Stimulated activated CD8-positive, alpha-beta memory T cell treated with anti-CD3 and anti-CD28 coated beads, Interleukin-15, amount 100 ng/mL, for 1 hour (primary cell): ENCODE measurements around the gene TAS2R10.
"Not testable (repeated sequence)": the region's sequence is repeated elsewhere in the genome, so short reads cannot be mapped to it uniquely, and the experiment has no call there.

Source experiments
- DNase-seq: peaks from one replicate; pipeline ENCODE4 v3.0.0-alpha.2; 2020; ENCODE audit warnings: low read depth

Gene TAS2R10

DNA sequence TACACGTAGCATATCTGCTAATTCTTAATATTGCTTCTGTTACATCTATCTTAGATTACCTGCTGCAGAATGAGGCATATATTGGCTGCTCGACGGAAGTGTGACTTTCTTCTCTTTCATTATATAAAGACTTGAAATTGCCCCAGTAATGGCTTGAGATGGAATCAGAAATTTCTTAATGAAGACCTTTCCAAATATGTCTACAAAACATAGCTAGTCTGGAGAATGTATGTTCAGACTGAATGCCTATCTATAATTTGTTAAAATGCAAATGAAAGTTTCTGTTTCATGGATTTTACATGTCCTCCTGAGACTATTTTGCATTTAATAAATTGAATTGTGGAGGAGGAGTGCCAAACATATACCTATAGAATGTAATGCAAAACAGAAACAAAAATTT is at the start of gene TAS2R10:
Gene TAS2R10 (minus strand): TSS at position 101 of the 400 bp plus-strand sequence. CDS start 89 bp downstream, at position 12.
- DNase-seq, result no peak

DNA sequence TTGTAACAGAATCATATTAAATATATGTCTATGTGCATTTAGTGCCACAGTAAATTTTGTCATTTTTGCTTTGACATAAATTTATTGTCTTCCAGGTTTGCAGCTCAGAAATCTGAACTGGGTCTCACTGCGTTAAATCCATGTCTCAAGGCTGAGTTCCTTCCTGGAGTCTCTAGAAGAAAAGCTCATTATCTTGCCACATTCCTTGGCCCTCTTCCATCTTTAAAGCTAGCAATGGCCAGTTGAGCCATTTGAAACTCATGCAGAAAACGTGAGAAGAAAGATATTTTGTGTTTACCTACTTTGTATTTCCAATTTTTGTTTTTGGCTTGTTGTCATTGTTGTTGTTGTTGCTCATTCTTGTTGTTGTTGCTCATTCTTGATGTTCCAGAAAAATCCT is 47.2 kb upstream of the TAS2R10 start:
- no peak for DNase-seq

- no peak for DNase-seq
Observed at GRCh38 chr12:10867381-10867780, 41.2 kb upstream of the TAS2R10 start.

DNA sequence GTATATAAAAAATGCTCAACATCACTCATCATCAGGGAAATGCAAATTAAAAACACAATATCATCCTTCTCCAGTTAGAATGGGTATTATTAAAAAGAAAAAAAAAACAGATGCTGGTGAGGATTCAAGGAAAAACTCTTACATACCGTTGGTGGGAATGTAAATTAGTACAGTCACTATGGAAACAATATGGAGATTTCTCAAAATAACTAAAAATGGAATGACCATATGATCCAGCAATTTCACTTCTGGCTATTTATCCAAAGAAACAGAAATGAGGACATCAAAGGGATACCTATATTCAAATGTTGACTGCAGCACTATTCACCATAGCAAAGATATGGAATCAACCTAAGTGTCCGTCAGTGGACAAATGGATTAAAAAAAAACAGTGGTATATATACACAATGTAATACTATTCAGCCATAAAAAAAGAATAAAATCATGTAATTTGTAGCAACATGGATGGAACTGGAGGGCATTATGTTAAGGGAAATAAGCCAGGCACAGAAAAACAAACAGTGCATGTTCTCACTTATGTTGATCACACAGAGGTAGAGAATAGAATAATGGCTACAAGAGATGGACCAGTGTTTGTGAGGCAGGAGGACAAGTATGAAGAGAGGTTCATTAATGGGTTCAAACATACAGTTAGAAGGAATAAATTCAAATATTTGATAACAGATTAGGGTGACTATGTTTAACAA is 37.5 kb upstream of the TAS2R10 start:
- no peak for DNase-seq

DNA sequence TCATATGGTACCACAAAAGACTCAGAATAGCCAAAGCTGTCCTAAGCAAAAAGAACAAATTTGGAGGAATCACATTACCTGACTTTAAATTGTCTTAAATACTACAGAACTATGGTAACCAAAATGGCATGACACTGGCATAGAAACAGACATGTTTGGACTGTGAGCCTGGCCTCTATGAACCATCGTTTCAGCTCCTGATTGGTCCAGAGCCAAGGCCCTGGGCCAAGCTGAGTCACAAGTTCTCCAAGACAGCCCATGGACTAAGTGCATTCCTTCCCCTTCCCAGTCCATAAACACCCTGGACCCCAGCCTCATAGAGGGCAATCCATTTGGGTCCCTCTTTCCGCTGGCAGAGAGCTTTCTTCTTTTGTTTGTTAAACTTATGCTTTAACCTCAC is 35.2 kb upstream of the TAS2R10 start:
- no peak for DNase-seq

GRCh38 chr12:10855807-10856206 is 29.6 kb upstream of the TAS2R10 start:
- no peak for DNase-seq

GRCh38 chr12:10853776-10854175 is 27.6 kb upstream of the TAS2R10 start:
- no peak for DNase-seq

GRCh38 chr12:10851243-10851858 is 25.2 kb upstream of the TAS2R10 start:
- DNase-seq, result no peak

GRCh38 chr12:10849425-10849878 is 23.3 kb upstream of the TAS2R10 start, which contains the start of gene PRR4:
TSS of gene PRR4 (minus strand) at chr12:10849475. CDS start at chr12:10849437, 38 bp downstream.
- DNase-seq, result no peak

GRCh38 chr12:10847744-10848143 is 21.6 kb upstream of the TAS2R10 start:
- DNase-seq, result no peak

- no peak for DNase-seq
Observed at GRCh38 chr12:10842862-10843261, 16.7 kb upstream of the TAS2R10 start.

DNA sequence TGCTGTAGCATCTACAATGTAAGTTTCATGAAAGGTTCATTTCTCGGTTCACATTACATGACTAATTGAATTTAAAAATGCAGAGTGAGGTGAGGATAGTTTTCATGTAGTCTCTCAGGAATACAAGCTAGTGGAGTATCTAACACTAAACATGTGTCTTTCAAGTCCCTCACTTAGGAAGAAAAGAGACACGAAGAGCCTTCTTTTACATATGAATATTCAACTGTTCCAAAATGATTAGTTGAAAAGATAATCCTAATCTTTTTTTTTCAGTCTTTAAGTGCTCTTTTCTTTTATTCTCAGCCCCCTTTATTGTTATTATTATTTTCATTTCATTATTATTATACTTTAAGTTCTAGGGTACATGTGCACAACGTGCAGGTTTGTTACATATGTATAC is 12.3 kb upstream of the TAS2R10 start:
- DNase-seq, result no peak

DNA sequence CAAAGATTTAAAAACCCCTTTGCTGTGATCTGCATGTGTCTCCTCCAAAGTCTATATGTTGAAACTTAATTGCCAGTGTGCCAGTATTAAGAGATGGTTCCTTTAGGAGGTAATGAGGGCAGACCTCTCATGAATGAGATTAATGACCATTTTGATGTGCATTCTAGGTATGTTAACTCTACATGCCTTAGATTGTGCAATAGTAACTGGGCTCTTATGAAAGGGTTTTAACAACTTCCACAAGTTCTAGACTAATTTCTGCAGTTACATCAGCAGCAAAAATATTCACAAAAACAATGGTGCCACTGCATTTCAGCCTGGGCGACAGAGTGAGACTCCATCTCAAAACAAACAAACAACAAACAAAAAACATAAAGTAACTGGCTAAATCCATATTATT is 3.8 kb upstream of the TAS2R10 start:
- no peak for DNase-seq

GRCh38 chr12:10824957-10825356 is 1.2 kb downstream of the TAS2R10 start:
- DNase-seq, result no peak

- DNase-seq, result no peak
Observed at GRCh38 chr12:10811883-10812536, 14.1 kb downstream of the TAS2R10 start.

GRCh38 chr12:10810068-10810467 is 16.1 kb downstream of the TAS2R10 start, which contains the start of gene TAS2R9:
TSS of gene TAS2R9 (minus strand) at chr12:10810168. CDS start at chr12:10810075, 93 bp downstream.
- no peak for DNase-seq

GRCh38 chr12:10807186-10807585 is 19.0 kb downstream of the TAS2R10 start, which contains the start of gene TAS2R8:
TSS of gene TAS2R8 (minus strand) at chr12:10807286. CDS start at chr12:10806980, 306 bp downstream.
- DNase-seq, result no peak

DNA sequence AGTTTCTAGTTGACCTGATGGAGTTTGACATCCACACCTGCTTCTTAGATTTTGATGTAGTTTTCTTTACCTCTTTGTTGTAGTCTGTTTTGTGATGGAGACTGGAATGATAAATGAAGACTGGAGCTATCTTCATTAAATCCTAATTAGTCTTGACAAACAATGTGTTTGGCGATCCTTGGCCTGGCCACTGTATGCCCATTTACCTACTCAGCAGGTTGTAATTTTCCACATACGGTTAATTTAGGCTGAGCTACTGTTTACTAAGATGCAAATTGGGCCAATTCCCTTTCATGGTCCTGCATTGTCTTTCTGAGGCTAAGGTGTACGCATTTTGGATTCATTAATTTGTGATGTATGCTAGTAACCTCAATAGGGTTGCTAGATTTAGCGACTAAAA is 23.6 kb downstream of the TAS2R10 start, which contains the start of gene TAS2R7:
Gene TAS2R7 (minus strand): TSS at position 41 of the 400 bp plus-strand sequence. CDS start 57 bp downstream, outside the sequence.
- DNase-seq, result no peak

GRCh38 chr12:10801741-10802140 is 24.4 kb downstream of the TAS2R10 start:
- DNase-seq, result no peak

GRCh38 chr12:10794222-10794621 is 31.9 kb downstream of the TAS2R10 start:
- no peak for DNase-seq

- not testable (repeated sequence) for DNase-seq
Observed at GRCh38 chr12:10791769-10792168, 34.4 kb downstream of the TAS2R10 start.

DNA sequence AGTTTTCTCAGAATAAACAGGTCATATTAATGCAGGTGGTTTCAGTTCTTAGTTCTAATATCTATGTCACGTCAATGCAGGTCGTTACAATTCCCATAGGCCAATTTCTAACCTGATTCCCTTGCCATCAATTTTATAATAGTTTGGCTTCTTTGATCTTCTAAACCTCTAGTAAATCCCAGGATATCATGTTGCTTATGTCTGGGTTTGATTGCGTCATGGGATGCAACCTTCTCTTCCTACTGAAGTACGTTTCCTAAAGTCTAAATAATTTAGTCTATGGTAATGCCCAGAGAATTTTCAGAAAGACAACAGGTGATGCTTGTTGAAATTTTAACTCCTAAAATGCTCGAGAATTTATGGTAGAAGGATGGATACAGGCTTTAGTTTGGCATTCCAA is 42.9 kb downstream of the TAS2R10 start:
- no peak for DNase-seq

- DNase-seq, result no peak
Observed at GRCh38 chr12:10779103-10779502, 47.1 kb downstream of the TAS2R10 start.
